Fibroblast of lung (primary cell): Measurements from ENCODE around the gene GABBR2.

ENCODE experiments used
- CTCF ChIP-seq, 2 donors: IDR thresholded peaks in 1 of 2; conservative IDR thresholded peaks in 1 of 2; 1 replicate in 1 of 2; 2 replicates in 1 of 2; pipeline ENCODE4 v1.5.1; 2011 to 2012; ENCODE audit warnings: low read length in 2 of 2, control low read depth in 1 of 2, inconsistent platforms in 1 of 2, low read depth in 1 of 2, mild to moderate bottlenecking in 1 of 2
- EZH2 ChIP-seq: IDR thresholded peaks from 2 replicates; pipeline ENCODE4 v1.5.1; 2012; ENCODE audit warnings: low read length, control low read depth, mild to moderate bottlenecking; ENCODE audit errors: missing control alignments

DNA sequence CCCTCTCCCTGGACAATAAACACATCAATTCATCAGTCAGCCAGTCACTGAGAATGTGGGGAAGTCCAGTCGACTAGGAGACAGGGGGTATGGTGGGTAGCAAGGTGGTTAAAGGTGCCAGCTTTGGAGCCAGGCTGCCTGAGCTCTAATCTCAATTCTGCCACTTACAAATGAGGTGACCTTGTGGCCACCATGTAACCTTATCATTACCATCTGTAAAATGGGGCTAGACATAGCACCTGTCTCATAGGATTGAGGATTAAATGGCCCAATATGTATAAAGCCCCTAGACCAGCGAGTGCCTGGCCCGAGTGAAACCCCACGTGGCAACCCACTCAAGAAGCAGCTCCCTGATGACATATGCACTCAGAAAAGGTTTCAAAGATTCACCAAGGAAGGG lies 380.0 kb downstream of the GABBR2 start:
- TF ChIP-seq CTCF (conservative IDR thresholded peaks at IDR 0.05 in 1 of 2, IDR thresholded peaks at IDR 0.05 in 1 of 2; ENCODE audit: low read depth in 1 of 2, low read length in 2 of 2) (no peak), EZH2 (no peak)
